Measurements from ENCODE around the gene BMPR1B.
"Not testable (repeated sequence)": the region's sequence is repeated elsewhere in the genome, so short reads cannot be mapped to it uniquely, and the experiment has no call there.

BMPR1B gene

GRCh38 chr4:94763500-94763899 lies 5.7 kb downstream of the BMPR1B start:
- no peak for DNase-seq

DNA sequence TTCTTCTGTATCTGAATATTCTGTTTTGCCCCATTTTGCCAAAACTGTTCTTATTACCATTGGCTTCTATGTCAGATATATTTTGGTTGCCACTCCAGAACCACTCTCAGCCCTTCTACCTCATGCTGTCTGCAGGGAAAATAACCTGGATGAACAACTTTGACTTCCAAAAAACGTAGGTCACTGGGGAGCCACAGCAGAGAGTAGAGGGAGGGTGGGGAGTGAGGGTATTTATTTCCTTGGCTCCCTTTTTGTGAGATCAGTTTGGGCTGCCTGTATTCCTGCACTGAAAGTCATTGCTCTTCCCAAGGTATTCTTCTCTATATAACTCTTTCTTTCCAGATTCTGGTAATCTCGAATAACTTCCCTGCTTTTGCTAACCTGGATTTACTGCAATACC lies 6.3 kb downstream of the BMPR1B start:
- no peak for DNase-seq

- DNase-seq, result no peak
Observed at GRCh38 chr4:94765174-94765573, 7.4 kb downstream of the BMPR1B start.

- DNase-seq, result no peak
Observed at GRCh38 chr4:94765648-94766047, 7.9 kb downstream of the BMPR1B start.

GRCh38 chr4:94766856-94767255 lies 9.1 kb downstream of the BMPR1B start:
- peak; percentile 72 for DNase-seq

DNA sequence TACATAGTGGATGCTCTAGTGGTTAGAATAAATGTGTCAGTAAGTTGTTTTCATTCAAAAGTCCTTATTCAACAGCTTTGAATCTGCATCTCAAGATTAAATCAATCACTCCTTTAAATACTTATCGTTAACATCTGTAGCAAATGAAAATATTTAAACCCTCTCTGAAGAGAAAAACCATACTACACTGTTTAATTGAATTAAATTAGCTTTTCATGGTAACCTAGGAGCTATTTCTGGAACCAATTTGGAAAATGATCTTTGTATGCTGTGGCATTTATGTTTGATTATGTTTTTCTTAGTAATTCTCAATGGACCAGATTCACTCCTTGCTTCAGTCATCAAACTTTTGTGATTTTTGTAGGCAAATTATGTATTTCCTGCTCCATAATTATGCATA lies 9.7 kb downstream of the BMPR1B start:
- no peak for DNase-seq

DNA sequence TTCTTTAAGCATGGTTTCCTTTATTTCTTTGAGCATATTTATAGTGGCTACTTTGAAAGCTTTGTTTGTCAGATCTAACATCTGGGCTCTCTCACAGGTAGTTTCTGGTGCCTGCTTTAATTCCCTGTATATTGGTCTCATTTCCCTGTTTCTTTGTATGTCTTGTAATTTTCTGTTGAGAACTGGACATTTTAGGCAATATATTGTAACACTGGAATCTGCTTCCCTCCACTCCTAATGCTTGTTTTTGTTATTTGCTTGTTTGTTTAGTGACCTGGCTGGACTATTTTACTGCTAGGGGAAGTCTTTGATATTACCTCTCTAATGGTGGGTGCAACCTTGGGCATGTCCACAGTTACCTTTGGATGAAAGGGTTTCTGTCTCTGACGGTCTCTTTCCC lies 25.0 kb downstream of the BMPR1B start:
- no peak for DNase-seq

DNA sequence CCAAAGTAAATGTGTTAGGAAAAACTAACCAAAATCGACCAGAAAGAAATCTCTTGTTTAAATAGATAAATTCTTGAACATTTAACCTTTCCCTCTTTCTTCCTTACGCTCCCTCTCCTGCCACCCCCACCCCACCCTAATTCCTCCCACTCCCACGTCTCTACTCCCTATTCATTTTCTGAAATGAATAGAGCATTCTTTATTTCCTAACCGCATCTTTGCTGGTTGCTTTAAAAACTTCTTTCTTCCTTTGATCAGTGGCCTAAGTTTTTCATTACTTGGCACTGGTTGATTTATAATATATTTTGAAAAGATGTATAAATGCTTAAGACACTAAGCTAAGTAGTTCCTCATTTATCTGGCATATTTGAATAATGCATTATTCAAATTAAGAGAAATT lies 33.9 kb downstream of the BMPR1B start:
- DNase-seq, result no peak

DNA sequence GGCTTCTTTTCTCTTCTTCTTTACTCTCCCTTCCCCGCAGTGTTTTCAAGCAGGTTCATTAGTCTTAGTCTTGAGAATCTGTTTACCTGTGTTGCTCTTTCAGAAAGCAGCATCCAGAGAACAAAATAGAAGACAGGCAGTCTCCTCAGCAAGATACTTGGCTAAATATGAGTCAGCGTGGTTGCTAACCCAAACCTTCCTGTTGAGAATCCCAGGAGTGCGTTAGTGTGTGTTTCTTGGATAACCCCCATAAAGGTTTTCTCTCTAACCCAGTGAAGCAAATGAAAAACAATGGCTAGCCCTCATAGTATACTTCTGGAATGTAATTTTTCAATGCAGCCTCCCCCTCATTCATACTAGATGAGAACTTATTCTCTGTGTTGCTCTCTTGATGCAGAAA lies 41.1 kb downstream of the BMPR1B start:
- DNase-seq, result peak; percentile 62

DNA sequence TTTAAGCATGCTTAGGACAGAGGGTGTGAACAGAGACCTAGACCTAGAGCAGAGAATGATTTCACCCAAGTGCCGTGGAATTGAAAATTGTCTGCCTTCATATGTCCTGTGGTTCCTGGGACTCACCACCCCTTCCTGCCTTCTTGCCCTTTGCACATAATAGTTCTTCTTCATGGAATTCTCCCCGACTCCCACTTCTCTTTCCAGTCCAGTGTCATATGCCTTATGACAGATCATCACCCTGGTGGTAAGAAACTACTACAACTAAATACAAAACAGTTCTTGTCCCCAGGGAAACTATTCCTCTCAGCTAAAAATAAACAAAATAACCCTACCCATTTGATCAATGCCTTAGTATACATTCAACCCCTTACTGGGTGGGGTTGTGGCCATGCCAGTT lies 43.3 kb downstream of the BMPR1B start:
- no peak for DNase-seq

GRCh38 chr4:94802091-94802490 lies 44.3 kb downstream of the BMPR1B start:
- DNase-seq, result no peak

- peak; percentile 33 for DNase-seq
Observed at GRCh38 chr4:94803181-94803580, 45.4 kb downstream of the BMPR1B start.

DNA sequence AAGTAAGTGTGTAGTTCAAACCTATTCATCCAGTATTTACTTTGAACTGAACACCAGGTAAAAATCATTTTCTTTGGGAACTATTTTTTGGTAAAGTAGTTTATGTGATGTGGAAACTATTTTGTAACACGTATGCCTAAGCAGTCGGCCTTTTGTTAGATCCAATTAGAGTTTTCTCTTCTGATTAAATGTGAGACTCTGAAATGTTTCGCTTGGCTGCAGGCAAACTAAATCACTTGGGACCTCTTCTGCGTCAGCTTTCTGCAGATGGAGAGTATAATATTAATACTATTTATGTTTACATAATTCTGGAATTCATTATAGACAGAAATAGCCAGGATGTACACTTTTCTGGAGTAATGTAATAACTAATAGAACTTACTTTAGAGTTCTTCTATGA lies 46.9 kb downstream of the BMPR1B start:
- no peak for DNase-seq

DNA sequence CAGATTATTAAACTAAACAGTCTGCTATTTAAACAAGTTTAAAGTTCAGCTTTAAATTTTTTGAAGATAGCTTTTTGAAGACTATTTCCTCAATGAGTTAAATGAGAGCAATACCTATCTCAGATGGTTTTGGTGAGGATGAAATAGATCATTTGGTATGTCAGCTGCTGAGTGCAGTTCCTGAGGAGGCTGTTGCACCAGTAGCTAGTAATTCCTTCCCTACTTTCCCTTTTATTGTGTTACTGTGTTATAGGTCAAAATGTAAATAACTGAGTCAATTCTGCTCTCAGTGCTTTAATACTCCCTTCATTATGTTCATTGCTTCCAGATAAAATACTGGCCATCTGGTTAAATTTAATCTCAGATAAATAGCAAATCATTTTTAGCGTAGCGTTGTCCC lies 48.6 kb downstream of the BMPR1B start:
- DNase-seq, result peak; percentile 31

DNA sequence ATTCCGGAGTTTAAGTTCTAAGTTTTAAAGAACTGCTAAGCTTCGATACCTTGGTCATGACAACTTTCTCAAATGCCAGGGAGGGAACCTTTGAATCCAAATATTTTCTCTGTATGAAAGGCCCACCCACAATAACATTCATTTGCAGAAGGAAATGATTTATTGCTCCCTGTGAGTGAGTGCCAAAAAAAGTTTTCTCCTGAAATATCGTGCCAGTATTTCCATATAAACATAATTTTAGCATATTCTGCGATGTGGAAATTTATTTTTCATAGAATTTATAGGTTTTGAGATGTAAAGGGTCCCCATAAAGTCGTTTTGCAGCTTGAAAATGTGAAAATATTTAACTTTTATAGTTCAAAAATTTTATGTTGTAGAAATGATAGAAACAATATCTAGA lies 53.9 kb downstream of the BMPR1B start:
- DNase-seq, result no peak

- no peak for DNase-seq
Observed at GRCh38 chr4:94813221-94813620, 55.5 kb downstream of the BMPR1B start.

DNA sequence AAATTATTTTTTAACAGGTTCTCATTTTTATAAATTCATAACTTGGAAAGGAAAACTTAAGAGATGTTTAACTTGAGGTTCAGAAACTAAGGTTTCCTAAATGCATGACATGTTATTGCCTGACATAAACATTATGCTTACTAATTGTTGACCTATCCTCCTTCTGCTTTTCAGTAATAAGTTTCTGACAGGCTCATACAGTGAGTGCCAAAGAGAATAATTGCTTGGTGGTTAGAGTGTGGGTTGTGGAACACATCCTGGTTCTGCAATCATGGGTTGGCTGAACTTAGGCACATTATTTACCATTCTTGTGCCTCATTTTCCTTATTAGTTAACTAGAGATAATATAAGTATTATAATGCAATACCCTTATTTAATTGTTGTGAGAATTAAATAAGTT lies 56.5 kb downstream of the BMPR1B start:
- DNase-seq, result no peak

DNA sequence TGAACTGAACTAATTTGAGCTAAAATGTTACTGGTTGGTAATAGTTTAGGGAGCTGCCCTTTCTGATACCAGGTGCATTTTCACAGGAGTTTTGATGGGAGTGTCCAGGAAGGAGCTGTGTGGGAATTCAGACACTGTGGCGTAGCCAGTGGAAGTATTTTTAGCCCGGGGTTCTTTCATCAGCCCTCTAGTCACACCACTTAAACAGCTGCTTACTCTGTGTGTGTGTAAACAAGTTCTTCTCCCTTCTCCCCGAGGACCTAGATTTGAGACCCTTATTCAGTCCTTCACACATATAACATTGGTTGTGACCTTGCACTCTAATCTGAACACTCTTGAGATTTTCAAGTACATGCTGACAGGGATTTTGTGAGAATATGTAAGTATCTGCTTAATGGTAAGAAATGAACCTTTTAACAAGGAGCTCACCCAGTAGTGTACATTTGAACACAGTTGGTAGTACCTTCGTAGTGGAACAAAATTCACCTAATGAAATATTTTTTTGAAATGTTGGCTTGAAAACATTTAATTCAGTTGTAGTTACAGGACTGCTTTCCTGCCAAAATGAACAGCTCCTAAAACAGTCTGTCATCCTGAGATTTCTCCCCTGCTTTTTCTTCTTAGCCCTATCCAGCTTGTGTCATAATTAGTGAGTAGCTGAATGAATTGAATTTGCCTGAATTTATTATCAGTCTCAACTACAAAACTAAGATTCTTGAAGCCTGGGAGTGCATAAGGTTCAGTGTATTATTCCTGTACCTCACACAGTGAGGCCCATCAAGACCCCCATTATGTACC lies 61.8 kb downstream of the BMPR1B start:
- no peak for DNase-seq

DNA sequence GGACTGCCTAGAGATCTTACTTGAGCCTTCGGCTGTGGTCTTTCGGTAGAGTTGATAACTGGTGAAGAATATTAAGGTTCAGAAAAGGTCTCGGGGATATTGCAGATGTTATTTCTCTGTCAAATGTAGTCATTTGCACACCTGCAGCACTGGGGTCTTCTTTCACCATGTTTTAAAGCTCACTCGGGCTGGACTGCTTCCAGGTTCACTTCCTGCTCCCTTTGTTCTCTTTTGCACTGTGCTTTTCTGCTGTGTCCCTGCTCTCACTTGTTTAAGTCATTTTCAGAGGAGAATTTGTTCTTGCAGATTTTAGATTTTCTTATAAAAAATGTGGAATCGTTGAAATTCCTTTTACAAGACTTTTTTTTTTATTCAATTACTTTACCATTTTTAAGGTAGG lies 68.5 kb downstream of the BMPR1B start:
- peak; percentile 7 for DNase-seq

DNA sequence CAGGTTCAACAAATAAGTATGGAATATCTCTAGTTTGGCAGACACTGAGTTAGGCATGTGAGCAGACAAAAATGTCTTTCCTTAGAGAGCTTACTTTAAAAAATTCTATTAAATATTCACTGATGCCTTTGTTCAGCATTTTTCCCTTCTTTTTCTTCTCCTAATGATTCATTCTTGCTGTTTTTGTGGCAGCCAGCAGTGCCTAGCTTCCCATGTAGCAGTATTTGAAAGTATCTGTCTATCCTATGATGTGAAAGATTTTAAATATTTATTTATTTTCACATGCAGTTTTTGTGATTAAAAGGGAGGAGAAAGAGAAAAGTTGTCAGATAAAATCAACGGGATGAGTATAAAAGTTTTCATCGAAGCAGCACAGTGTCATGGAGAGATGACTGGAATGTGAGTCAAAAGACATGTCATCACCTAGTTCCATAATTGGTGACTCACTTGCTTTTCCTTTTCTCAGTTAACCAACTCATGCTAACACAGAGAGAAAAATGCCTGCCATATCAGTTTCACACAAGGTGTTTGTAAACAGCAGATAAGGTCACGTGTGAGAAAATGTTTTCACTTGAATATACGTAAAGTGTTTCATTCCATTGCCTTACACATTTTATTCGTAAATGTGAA lies 69.8 kb downstream of the BMPR1B start:
- peak; percentile 83 for DNase-seq

DNA sequence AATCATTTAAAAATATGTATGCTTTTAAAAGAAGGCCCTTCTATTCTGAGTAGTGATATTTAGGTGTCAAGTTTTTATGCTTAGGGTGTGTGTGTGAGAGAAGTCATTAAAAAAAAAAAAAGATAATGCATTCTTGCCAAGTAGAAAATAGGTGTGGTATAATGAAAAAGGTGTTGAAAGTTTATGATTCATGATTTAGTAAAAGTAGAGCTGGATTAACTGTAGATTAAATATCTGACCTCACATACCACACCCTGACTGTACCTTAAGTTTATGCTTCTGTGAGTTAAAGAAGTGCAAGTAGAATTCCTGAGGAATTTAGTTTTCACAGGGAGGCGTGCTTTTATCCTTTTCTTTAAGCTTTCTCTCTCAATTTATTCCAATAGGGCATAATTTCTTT lies 71.1 kb downstream of the BMPR1B start:
- DNase-seq, result peak; percentile 3

DNA sequence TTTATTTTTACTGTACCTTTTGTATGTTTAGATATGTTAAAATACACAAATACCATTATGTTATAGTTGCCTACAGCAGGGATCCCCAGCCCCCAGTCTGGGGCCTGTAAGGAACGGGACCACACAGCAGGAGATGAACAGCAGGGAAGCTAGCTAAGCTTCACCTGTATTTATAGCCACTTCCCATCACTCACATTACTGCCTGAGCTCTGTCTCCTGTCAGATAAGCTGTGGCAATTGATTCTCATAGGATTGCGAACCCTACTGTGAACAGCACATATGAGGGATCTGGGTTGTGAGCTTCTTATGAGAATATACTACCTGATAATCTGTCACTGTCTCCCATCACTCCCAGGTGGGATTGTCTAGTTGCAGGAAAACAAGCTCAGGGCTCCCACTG lies 73.9 kb downstream of the BMPR1B start:
- no peak for DNase-seq

- DNase-seq, result not testable (repeated sequence)
Observed at GRCh38 chr4:94832329-94832728, 74.6 kb downstream of the BMPR1B start.

- DNase-seq, result no peak
Observed at GRCh38 chr4:94833394-94833793, 75.6 kb downstream of the BMPR1B start.

GRCh38 chr4:94834501-94834900 lies 76.7 kb downstream of the BMPR1B start:
- DNase-seq, result no peak
